Measurements from ENCODE around the gene CYSLTR2.

Gene CYSLTR2

GRCh38 chr13:48653472-48653939 lies at the start of gene CYSLTR2:
TSS of gene CYSLTR2 (plus strand) at chr13:48653929. CDS start at chr13:48706818, 52,889 bp downstream.
- no peak for DNase-seq (ENCODE audit: low read depth in 2 of 2)

- DNase-seq (ENCODE audit: low read depth in 2 of 2): no peak
Measured at GRCh38 chr13:48615049-48615448, 38.7 kb upstream of the CYSLTR2 start.

GRCh38 chr13:48618937-48619336 lies 34.8 kb upstream of the CYSLTR2 start:
- DNase-seq (ENCODE audit: low read depth in 2 of 2): no peak

- no peak for DNase-seq (ENCODE audit: low read depth in 2 of 2)
Measured at GRCh38 chr13:48621056-48621455, 32.7 kb upstream of the CYSLTR2 start.

GRCh38 chr13:48624016-48624415 lies 29.7 kb upstream of the CYSLTR2 start:
- DNase-seq (ENCODE audit: low read depth in 2 of 2): no peak

GRCh38 chr13:48624858-48625257 lies 28.9 kb upstream of the CYSLTR2 start:
- no peak for DNase-seq (ENCODE audit: low read depth in 2 of 2)

GRCh38 chr13:48625413-48626076 lies 28.2 kb upstream of the CYSLTR2 start:
- DNase-seq (ENCODE audit: low read depth in 2 of 2): no peak

- no peak for DNase-seq (ENCODE audit: low read depth in 2 of 2)
Measured at GRCh38 chr13:48626077-48626449, 27.7 kb upstream of the CYSLTR2 start.

GRCh38 chr13:48626726-48627451 lies 26.8 kb upstream of the CYSLTR2 start:
- no peak for DNase-seq (ENCODE audit: low read depth in 2 of 2)

- no peak for DNase-seq (ENCODE audit: low read depth in 2 of 2)
Measured at GRCh38 chr13:48629277-48629676, 24.5 kb upstream of the CYSLTR2 start.

GRCh38 chr13:48630291-48630690 lies 23.4 kb upstream of the CYSLTR2 start:
- no peak for DNase-seq (ENCODE audit: low read depth in 2 of 2)

- DNase-seq (ENCODE audit: low read depth in 2 of 2): no peak
Measured at GRCh38 chr13:48630773-48631172, 23.0 kb upstream of the CYSLTR2 start.

- no peak for DNase-seq (ENCODE audit: low read depth in 2 of 2)
Measured at GRCh38 chr13:48631441-48631840, 22.3 kb upstream of the CYSLTR2 start.

GRCh38 chr13:48633700-48634099 lies 20.0 kb upstream of the CYSLTR2 start:
- DNase-seq (ENCODE audit: low read depth in 2 of 2): no peak

- DNase-seq (ENCODE audit: low read depth in 2 of 2): no peak
Measured at GRCh38 chr13:48634636-48635035, 19.1 kb upstream of the CYSLTR2 start.

GRCh38 chr13:48635478-48635877 lies 18.3 kb upstream of the CYSLTR2 start:
- no peak for DNase-seq (ENCODE audit: low read depth in 2 of 2)

GRCh38 chr13:48636550-48636949 lies 17.2 kb upstream of the CYSLTR2 start:
- DNase-seq (ENCODE audit: low read depth in 2 of 2): no peak

GRCh38 chr13:48637601-48638000 lies 16.1 kb upstream of the CYSLTR2 start:
- DNase-seq (ENCODE audit: low read depth in 2 of 2): no peak

GRCh38 chr13:48640767-48641166 lies 13.0 kb upstream of the CYSLTR2 start:
- DNase-seq (ENCODE audit: low read depth in 2 of 2): no peak

GRCh38 chr13:48641404-48641803 lies 12.3 kb upstream of the CYSLTR2 start:
- no peak for DNase-seq (ENCODE audit: low read depth in 2 of 2)

GRCh38 chr13:48642061-48642460 lies 11.7 kb upstream of the CYSLTR2 start:
- no peak for DNase-seq (ENCODE audit: low read depth in 2 of 2)

- no peak for DNase-seq (ENCODE audit: low read depth in 2 of 2)
Measured at GRCh38 chr13:48643159-48643558, 10.6 kb upstream of the CYSLTR2 start.

- DNase-seq (ENCODE audit: low read depth in 2 of 2): no peak
Measured at GRCh38 chr13:48644141-48644540, 9.6 kb upstream of the CYSLTR2 start.

Data from stimulated activated CD8-positive, alpha-beta memory T cell treated with anti-CD3 and anti-CD28 coated beads, Interleukin-2, amount 100 ng/mL, for 48 hours (primary cell).